DMS114 treated with DMSO at 0.1 percent for 48 hours (cell line): ENCODE data around the gene COL4A5.

Source experiments
- DNase-seq: peaks from one replicate; lab custom pipeline; 2025; ENCODE audit not compliant: unreplicated experiment; lab: John Stamatoyannopoulos, UW

COL4A5 gene

GRCh38 chrX:108737754-108738153 lies 298.1 kb downstream of the COL4A5 start:
- DNase-seq, result peak; percentile 10

- DNase-seq, result no peak
Observed at GRCh38 chrX:108740299-108740774, 300.7 kb downstream of the COL4A5 start.
